ENCODE data around the gene BRCA1. TPM values are rescaled to one million over a fixed set of nuclear protein-coding genes. Genes with fewer than 3 reads are reported as not detected.

Gene BRCA1
- total RNA-seq, 1 donor from 2014 or later, result 6.0 TPM

GRCh38 chr17:43010667-43011308, 114.4 kb downstream of the BRCA1 start:
- no peaks in the 10 kb centered on the region for H3K79me2 ChIP-seq (ENCODE audit: insufficient read depth, low read length)
- peaks cover 8% of the 10 kb centered on the region for H4K20me1 ChIP-seq (ENCODE audit: insufficient read depth, low read length)
- peaks cover 2% of the 10 kb centered on the region for H3K9me3 Mint-ChIP-seq (ENCODE audit: unreplicated experiment)
- H3K27ac ChIP-seq (ENCODE audit: low read depth, low read length), result no peak overlapping the region
- no peaks in the 10 kb centered on the region for H3K4me1 ChIP-seq (ENCODE audit: insufficient read depth, low read length)
- H3K4me3 Mint-ChIP-seq (ENCODE audit: unreplicated experiment), result peak overlapping the region; percentile 41
- H3K27me3 ChIP-seq (ENCODE audit: insufficient read depth, low read length), result no peaks in the 10 kb centered on the region
- no peak for FAIRE-seq
- no peak for TF ChIP-seq EZH2 (IDR thresholded peaks at IDR 0.05; ENCODE audit: insufficient read depth, low read length)
- no peak for TF ChIP-seq CTCF (IDR thresholded peaks at IDR 0.05; ENCODE audit: insufficient read depth, low read depth, low read length)
- peaks cover 13% of the 10 kb centered on the region for H3K36me3 Mint-ChIP-seq (ENCODE audit: low read depth, unreplicated experiment)
- H2AFZ ChIP-seq (ENCODE audit: low read depth, low read length), result no peak overlapping the region
- no peak overlapping the region for H3K4me3 ChIP-seq (ENCODE audit: insufficient read depth, low read depth, low read length)
- no peaks in the 10 kb centered on the region for H3K27me3 Mint-ChIP-seq (ENCODE audit: low read depth, unreplicated experiment)
- no peak for DNase-seq (ENCODE audit: low read depth)
- peak overlapping the region; percentile 43 for H3K27ac Mint-ChIP-seq (ENCODE audit: unreplicated experiment)
- H3K9ac ChIP-seq (ENCODE audit: low read length), result no peak overlapping the region
- no peaks in the 10 kb centered on the region for H3K9me3 ChIP-seq (ENCODE audit: insufficient read depth, low read depth, low read length)
- peaks cover 30% of the 10 kb centered on the region for H3K4me1 Mint-ChIP-seq (ENCODE audit: low read depth, unreplicated experiment)
- H3K4me2 ChIP-seq (ENCODE audit: low read length), result no peak overlapping the region
- H3K36me3 ChIP-seq (ENCODE audit: insufficient read depth, low read length), result peaks cover 2% of the 10 kb centered on the region

GRCh38 chr17:43006639-43007551, 118.3 kb downstream of the BRCA1 start, which contains the start of gene IFI35:
IFI35 (plus strand) TSS chr17:43006784; CDS start chr17:43006948, 164 bp downstream.
- H3K27me3 Mint-ChIP-seq (ENCODE audit: low read depth, unreplicated experiment), result no peaks in the 10 kb centered on the region
- peaks cover 2% of the 10 kb centered on the region for H3K9me3 Mint-ChIP-seq (ENCODE audit: unreplicated experiment)
- Histone ChIP-seq H3K4me2 (ENCODE audit: low read length) (peak within 1 kb of the TSS; percentile 87), H3K9me3 (ENCODE audit: insufficient read depth, low read depth, low read length) (no peaks in the 10 kb centered on the region), H3K27ac (ENCODE audit: low read depth, low read length) (peak within 1 kb of the TSS; percentile 69), H3K4me1 (ENCODE audit: insufficient read depth, low read length) (peaks cover 12% of the 10 kb centered on the region), H3K4me3 (ENCODE audit: insufficient read depth, low read depth, low read length) (peak within 1 kb of the TSS; percentile 78), H4K20me1 (ENCODE audit: insufficient read depth, low read length) (peaks cover 22% of the 10 kb centered on the region), H2AFZ (ENCODE audit: low read depth, low read length) (peak within 1 kb of the TSS; percentile 61), H3K36me3 (ENCODE audit: insufficient read depth, low read length) (peaks cover 20% of the 10 kb centered on the region), H3K27me3 (ENCODE audit: insufficient read depth, low read length) (no peaks in the 10 kb centered on the region), H3K9ac (ENCODE audit: low read length) (peak within 1 kb of the TSS; percentile 87), H3K79me2 (ENCODE audit: insufficient read depth, low read length) (peaks cover 8% of the 10 kb centered on the region)
- peak within 1 kb of the TSS; percentile 97 for H3K27ac Mint-ChIP-seq (ENCODE audit: unreplicated experiment)
- DNase-seq (ENCODE audit: low read depth), result peak; percentile 74
- H3K36me3 Mint-ChIP-seq (ENCODE audit: low read depth, unreplicated experiment), result peaks cover 29% of the 10 kb centered on the region
- H3K4me1 Mint-ChIP-seq (ENCODE audit: low read depth, unreplicated experiment), result peaks cover 29% of the 10 kb centered on the region
- H3K4me3 Mint-ChIP-seq (ENCODE audit: unreplicated experiment), result peak within 1 kb of the TSS; percentile 94
- no peak for TF ChIP-seq EZH2 (IDR thresholded peaks at IDR 0.05; ENCODE audit: insufficient read depth, low read length)
- no peak for TF ChIP-seq CTCF (IDR thresholded peaks at IDR 0.05; ENCODE audit: insufficient read depth, low read depth, low read length)
- FAIRE-seq, result no peak

All from astrocyte (in vitro differentiated cells and primary cell).